ENCODE data around the gene WWOX.
A peak's percentile ranks its signal among the peaks of the same experiment; 100 is the strongest.

WWOX gene

DNA sequence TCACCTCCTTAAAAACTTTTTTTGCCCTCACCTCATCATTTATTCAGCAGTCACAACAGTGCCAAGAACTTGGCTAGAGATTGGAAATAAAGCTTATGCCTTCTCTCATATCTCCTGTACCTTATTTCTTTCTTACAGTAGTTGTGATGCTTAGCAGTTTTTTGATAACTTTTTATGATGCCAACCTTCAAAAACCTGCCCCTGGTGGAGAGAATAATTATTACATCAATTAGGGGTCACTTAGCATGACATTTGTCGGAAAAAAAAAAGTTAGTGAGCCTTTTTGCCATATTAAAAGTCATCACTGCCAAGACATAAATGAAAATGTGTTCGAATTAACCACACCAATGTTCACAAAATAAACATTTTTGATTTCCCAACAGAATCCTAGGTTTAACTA lies 296.6 kb downstream of the WWOX start:
- no peak for DNase-seq (ENCODE audit: low read depth)

DNA sequence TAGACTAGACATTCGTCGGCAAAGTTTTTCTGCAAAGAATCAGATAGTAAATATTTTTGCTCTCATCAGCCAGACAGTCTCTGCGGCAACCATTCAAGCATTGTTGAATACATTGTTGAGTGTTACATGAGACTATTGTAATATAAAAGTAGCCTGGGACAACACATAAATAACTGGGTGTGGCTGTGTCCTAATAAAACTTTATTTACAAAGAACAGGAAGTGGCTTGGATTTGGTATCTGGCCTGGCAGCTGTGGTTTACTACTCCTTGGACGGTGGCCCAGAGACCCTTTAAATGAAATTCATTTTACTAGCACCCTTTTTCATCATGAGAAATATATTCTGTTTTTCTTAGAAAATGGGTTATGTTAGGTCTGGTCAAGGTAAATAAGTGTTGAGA lies 297.2 kb downstream of the WWOX start:
- DNase-seq (ENCODE audit: low read depth): no peak

DNA sequence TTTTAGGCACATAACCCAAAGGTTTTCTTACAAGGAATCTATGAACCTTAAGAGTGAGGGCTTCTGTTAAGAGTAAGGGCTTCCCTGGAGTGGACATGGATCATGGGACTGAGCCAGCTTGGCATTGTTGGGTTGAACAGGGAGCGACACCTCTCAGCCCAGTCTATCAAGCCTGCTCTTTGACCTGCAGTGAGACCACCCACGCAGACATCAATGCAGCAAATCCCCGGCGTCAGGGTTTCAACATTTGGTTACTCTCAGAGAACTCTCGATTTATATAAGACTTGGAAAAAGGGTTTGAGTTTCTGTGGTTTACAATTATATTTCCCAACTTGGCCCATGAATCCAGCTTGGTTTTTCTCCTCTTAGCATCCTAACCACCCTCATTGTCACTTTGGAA lies 299.9 kb downstream of the WWOX start:
- no peak for DNase-seq (ENCODE audit: low read depth)

DNA sequence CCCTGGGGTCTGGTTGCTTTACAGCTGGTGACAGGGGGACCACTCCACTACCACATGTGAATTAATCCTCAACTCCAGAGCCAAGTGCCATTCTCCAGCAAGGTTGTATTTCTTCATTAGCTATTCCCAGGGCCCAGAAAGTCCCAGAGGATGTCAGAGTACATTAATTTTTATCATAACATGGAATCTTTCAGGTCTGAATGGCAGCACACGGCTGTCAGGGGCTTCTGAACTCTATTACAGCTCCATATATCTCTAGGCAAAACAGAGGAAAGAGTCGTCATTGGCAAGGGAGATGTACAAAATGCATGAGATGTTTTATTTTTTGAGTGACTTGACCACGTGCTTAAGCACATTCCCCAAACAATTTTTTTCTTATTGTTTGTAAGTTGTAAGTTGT lies 303.4 kb downstream of the WWOX start:
- DNase-seq (ENCODE audit: low read depth): no peak

DNA sequence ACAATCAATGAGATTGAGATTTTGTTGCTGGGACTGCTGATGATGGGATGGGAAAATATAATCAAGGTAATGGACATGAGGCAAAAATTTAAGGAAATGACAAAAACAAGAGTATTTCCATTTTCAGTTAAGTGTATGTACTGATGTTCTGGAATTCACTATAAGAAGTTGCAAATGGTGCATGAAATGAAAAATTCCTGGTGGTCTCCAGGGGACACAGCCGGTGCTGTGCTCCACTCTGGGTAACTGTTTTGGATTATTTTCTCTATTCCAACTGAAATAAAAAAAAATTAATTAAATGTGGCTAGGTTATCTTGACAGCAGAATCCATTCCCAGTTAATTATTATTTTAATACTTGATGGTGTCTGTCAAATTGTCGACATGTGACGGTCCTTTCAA lies 305.6 kb downstream of the WWOX start:
- DNase-seq (ENCODE audit: low read depth): no peak

DNA sequence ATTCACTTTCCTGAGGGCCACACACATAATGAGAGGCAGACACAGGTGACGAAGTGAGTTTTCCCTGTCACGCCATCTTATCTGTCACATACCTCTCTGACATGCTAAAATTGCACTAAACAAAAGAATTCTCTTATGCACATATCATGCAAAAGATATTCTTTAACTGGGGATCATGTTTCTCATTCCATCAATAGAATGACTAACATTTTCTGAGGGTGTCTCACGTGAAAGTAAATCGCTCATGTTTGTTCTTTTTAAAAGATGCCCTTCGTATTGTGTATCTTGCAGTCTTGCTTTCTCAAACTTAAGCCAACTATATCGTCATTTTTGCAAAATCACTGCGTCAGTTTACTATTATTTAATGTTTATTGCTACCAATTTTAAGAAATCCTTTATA lies 306.4 kb downstream of the WWOX start:
- no peak for DNase-seq (ENCODE audit: low read depth)

DNA sequence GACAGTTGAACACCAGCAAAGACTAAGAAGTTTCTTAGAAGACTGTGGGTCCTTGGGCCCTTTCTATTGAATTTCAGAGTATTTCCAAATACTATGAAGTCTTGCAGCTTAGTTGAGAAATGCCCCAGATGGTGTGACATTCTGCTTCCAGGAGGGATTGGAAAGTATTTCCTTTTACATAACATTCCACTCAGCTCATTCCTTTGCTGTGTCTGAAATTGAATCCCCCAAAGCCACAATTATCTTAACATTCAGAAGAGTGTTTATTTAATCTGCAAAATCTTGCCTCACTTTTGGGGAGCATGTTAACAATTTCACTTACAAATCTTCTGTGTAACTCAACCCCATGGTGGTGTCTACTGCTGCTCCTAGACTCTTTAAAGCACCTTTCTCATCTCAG lies 307.7 kb downstream of the WWOX start:
- DNase-seq (ENCODE audit: low read depth): no peak

DNA sequence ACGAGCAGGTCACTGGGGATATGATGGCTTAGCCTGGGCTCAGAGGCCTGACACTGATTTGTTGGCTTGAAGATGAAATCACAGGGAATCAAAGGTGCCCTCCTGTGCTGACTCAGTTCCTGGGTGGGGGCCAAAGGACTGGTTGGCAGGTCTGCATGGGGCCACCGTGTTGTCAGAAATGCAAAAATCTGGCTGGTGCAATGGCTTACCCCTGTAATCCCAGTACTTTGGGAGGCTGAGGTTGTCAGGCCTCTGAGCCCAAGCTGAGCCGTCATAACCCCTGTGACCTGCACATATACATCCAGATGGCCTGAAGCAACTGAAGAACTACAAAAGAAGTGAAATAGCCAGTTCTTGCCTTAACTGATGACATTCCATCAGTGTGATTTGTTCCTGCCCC lies 314.2 kb downstream of the WWOX start:
- DNase-seq (ENCODE audit: low read depth): no peak

DNA sequence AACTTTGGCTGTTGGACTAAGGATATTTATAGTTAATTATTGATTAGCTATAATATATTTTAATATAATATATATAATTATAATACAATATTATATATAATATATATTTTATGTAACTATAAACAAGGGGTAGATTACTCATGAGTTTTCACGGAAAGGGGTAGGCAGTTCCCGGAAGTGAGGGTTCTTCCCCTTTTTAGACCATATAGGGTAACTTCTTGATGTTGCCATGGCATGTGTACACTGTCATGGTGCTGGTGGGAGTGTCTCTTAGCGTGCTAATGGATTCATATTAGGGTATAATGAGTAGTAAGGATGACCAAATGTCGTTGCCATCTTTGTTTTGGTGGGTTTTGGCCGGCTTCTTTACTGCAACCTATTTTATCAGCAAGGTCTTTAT lies 315.6 kb downstream of the WWOX start:
- DNase-seq (ENCODE audit: low read depth): no peak

DNA sequence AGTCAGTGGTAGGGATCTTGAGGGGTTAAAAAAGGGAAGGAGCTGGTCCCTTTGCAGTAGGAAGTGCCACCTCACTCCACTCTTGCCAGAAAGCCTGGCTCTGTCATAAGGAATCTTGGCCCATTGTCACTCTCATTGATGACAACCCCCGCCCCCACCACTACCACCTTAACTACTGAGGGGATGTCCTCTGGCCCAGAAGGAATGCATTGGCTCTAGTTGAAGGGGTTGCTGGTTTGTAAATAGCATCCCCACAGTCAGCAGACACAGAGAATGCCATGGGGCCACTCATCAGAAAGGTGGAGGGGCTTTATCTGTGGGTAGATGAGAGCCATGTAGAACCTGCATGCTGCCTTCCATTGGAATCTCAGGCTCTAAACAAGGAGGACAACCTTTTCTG lies 316.2 kb downstream of the WWOX start:
- DNase-seq (ENCODE audit: low read depth): no peak

DNA sequence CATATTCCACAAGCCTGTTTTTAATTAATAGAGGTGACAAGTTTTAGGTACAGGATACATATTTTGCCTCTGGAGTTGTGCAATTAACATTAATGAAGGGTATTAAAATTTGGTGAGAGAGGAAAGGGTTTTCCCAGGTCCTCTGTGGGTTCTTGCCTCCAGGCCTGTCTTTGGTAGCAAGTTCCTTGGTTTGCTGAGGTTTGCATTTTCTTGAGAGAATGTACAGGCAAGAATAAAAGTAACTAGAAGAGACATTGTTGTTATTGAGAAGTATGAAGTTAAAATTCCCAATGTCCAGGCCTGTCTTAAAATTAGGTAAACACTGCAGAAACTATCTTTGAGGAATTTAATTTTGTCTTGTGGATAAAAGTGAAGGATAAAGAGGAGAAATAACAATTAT lies 316.9 kb downstream of the WWOX start:
- DNase-seq (ENCODE audit: low read depth): no peak

DNA sequence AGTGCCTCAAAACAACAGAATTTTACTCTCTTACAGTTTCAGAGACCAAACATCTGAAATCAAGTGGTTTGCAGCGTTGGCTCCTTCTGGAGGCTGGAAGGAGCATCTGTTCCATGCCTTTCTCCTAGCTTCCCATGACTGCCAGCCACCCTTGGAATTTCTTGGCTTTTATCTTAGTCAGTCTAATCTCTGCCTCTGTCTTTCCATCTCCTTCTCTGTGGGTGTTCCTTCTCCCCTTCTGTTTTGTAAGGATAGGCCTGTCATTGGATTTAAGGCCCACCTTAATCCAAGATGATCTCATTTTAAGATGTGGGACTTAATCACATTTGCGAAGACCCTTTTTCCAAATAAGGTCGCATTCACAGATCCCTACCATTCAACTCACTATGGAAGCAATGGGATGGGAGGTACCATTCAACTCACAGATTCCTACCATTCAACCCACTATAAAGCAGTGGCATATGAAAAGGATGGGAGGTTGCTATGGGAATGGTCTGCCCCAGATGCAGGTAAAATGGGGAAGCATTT lies 321.8 kb downstream of the WWOX start:
- no peak for DNase-seq (ENCODE audit: low read depth)

DNA sequence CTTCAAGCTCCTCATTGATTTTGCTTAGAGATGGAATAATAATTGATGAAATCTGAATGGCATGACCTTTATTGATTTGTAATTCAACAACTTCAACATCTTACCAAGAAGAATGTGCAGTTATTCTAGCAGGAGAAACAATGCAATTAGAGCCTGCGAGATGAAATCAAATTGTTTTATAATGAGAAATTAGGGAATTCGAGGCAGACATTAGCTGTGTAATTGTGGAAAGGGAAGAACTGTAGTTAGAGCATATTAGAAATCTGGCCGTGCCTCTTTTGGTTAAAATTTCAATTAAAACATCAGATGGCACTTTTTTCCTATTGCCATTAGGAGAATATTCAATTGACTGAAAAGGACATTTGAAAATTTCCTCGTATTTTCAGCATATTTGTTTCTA lies 325.8 kb downstream of the WWOX start:
- DNase-seq (ENCODE audit: low read depth): no peak

DNA sequence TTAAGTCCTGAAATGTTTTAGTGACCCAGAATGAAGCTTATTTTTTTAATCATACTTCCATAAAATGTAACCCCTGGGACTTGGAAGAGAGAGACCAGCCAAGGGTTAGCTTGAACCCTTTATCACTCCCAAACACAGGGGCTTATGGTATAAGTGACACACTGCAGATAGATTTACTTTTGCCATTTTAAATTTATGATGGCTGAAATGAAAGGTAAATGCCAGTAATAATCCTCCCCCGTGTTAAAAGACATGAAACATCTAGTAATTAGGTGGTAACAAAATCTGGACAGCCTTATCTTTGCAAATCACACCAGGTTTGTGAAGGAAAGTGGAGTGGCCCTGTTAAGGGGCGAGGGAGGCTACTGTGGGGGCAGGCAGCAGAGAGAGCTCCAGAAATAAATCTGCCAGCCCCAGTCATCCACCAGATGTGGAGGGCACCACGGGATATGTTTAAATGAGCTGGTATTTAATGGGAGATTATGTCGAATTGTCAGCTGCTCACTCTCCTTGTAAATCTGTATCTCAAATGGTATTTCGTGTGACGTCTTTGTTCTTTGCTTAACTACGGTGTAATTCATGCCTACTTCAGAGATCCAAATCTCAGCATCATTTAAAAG lies 326.5 kb downstream of the WWOX start:
- no peak for DNase-seq (ENCODE audit: low read depth)

DNA sequence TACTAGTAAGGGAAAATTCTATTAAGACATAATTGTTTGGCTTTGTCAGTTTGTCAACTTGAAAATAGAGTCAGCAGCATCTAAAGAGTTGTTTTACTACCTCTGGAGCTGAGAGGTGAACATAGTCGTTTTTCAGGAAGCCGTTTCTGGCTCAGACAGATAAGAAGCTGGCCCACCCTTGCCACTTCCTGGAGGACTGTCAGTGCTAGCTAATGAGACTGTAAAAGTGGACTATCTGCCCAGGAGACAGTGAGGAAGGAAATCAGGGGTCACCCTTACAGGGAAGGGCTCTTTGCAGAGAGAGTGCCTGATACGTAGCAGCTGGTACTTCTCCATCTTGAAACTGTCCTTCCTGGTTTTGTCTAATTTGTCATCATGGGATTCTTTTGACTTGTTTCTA lies 328.7 kb downstream of the WWOX start:
- DNase-seq (ENCODE audit: low read depth): peak; percentile 77

DNA sequence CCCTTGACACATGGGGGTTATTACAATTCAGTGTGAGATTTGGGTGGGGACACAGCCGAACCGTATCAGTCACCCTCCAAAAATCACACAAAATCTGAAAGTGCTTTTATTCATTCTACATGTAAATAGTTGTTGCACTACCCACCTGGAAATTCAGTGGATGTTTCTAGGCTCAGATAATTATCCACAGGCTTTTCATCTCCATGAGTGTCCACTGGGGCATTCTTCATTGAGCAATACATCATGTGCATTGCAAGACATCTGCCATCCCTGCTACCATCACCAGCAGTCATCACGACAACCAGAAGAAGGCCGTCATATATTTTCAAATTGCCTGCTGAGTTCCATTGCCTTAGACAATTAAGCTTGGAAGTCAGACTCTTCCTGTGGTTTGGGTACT lies 330.8 kb downstream of the WWOX start:
- no peak for DNase-seq (ENCODE audit: low read depth)

DNA sequence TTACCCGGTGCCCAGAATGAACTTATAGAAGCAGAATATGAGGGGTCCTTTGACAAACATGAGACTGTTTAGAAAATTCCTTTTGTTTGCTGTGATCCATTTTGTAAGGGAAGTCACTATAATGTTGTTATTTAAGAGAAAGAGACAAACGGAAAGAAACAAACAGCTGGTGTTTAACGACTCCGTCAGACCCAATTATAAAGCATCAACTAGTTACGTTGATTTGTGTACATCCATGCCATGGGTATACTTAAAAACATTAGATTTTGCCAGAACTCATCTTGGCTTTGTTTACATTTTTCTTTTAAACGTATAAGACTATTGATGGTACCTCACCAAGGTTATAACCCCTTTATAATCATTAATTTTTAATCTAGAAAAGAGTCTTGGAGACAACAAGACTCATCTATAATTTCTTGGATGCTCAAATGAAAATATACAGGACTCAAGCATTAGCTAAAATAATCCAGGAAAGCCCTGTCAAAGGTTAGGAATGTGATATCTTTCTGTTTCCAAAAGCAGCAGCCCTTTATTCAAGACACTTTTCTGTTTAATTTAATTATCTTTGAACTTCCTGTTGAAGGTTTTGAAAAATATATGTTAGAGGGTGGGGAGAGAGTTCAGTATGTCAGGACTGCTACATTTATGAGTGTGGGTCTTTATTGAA lies 331.7 kb downstream of the WWOX start:
- no peak for DNase-seq (ENCODE audit: low read depth)

DNA sequence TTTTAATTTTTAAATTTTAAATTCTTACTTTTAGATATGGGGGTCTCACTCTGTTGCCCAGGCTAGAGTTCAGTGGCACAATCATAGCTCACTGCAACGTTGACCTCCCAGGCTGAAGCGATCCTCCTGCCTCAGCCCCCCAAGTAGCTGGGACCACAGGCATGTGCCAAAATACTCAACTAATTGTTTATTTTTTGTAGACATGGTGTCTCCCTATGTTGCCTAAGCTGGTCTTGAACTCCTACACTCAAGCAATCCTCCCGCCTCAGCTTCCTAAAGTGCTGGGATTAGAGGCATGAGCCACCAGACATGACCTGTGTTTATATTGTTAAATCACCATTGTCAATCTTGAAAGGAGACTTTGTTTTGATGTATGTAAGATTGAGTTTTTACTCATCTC lies 332.2 kb downstream of the WWOX start:
- DNase-seq (ENCODE audit: low read depth): no peak

DNA sequence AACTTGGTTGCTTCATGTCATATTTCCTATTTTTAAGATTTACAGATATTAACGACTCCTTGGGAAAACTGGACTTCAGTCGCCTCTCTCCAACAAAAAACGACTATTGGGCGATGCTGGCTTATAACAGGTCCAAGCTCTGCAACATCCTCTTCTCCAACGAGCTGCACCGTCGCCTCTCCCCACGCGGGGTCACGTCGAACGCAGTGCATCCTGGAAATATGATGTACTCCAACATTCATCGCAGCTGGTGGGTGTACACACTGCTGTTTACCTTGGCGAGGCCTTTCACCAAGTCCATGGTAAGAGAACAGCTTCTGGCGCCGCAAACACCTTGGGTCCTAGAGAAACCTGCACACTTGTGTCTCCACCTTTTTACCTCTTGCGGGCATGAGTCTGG lies 333.0 kb downstream of the WWOX start:
- no peak for DNase-seq (ENCODE audit: low read depth)

DNA sequence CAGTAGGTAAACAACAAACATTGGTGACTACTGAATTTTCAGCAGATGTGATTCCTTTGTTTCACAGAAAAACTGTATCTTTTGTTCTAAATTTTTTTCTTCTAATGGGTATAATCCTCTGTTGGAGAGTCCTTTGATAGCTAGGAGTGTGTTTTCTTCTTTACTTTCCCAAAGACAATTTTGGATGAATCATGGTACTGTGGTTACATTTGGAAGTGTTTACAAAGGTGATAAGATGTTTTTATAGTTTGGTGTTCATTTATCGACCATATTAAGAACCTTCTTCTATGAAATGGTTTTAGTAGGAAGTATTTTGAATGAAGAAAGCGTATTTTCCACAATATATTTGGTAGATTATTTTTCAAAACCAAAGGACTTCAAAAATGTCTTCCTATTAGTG lies 333.7 kb downstream of the WWOX start:
- DNase-seq (ENCODE audit: low read depth): no peak

DNA sequence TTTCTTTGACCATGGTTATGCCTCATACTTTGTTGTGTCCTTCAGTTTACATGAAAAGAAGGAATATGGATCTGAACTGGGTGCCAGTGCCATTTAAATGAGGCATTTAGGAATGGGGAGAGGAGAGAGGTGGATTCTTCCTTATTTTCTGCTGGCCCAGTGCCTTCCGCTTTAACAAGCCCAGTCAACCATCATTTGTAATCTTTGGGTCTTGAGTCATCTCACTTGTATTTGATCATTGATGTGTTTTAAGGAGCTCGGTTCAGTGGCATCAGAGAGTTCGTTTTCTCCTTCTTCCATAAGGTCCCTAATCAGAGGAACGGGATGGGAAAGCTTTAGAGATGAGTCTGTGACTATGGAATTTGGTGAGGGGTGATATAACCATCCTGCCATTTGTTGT lies 334.9 kb downstream of the WWOX start:
- DNase-seq (ENCODE audit: low read depth): no peak

DNA sequence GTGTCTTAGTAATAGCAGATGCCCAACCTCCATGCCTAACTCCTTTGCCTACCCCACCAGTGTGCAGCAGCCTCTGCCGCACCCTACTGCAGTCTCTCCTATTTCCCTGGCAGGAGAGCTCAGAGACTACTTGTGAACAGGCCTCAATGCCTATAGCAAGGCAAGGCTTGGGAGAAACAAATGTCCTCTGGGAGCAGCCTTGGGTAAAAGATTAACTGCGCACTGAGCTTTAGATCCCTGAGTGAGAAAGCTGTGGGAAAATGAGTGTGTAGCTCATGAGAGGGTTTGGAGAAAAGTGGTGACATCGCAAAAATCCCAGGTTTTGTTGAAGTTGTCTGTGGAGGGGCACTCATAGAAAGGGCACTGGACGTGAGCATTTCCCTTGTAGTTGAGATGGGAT lies 335.8 kb downstream of the WWOX start:
- DNase-seq (ENCODE audit: low read depth): no peak

DNA sequence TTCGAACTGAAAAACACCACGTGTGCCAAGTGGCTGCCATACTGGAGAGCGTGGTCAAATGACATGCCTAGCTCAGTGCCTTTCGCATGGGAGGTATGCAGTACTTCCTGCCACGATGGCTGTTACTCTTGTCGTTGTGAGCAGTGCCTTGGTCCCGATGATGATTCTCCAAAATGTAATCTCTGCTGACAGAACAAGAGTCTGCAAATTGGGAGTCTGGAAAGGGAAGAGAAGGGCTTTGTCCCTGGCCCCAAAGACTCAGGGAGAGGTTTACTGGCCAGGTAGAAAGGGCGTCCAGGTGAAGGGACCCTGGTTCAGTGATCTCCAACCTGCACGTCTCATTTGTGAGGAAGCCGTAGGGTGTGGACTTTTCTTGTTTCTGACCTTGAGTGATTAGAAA lies 336.6 kb downstream of the WWOX start:
- DNase-seq (ENCODE audit: low read depth): no peak

DNA sequence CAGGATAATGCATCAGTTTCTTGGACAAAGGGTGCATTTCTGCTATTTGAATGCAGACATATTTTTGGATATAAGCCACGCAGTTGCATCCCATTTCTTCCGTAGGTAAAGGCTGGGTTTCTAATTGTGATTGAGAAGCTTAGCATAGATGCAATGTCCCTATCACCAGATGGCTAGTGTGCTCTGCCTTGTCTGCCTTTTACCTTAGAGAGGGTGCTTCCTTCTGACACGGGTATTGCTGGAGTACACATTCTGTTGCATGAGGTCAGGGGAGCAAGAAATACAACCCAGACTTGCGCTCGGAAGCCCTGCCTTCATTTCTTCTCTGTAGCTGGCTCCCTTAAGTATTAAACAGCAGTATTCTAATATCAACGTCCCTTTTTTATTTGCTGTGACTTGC lies 337.4 kb downstream of the WWOX start:
- no peak for DNase-seq (ENCODE audit: low read depth)

All from CMK (cell line).